MM.1S (cell line): Measurements from ENCODE around the gene TXNDC11.
A peak's percentile ranks its signal among the peaks of the same experiment; 100 is the strongest.

Experiments used
- DNase-seq: peaks from one replicate; pipeline ENCODE4 v3.0.0-alpha.2; 2015
- H2AFZ ChIP-seq: fragments of 300-600 bp; sonication (generic); 2 replicates; pipeline ENCODE4 v1.6.0; 2016; ENCODE audit warnings: antibody characterized with exemption, low read length
- H3F3A ChIP-seq: fragments of 300-600 bp; sonication (generic); 2 replicates; pipeline ENCODE4 v1.6.1; 2016; ENCODE audit warnings: mild to moderate bottlenecking, antibody characterized with exemption, low read length, moderate library complexity, mixed read lengths; ENCODE audit not compliant: insufficient read depth
- H3K27ac ChIP-seq: fragments of 300-600 bp; sonication (generic); 2 replicates; pipeline ENCODE4 v1.5.1; 2016; ENCODE audit warnings: mild to moderate bottlenecking, low read length
- H3K27me3 ChIP-seq: fragments of 300-600 bp; sonication (generic); replicated peaks from 2 replicates; pipeline ENCODE4 v1.6.0; 2016; ENCODE audit warnings: low read length; ENCODE audit not compliant: insufficient read depth
- H3K36me3 ChIP-seq: fragments of 300-600 bp; sonication (generic); replicated peaks from 2 replicates; pipeline ENCODE4 v1.6.1; 2016; ENCODE audit warnings: mild to moderate bottlenecking, low read length, mixed read lengths; ENCODE audit not compliant: insufficient read depth
- H3K4me1 ChIP-seq: fragments of 300-600 bp; sonication (generic); 2 replicates; pipeline ENCODE4 v1.6.1; 2016; ENCODE audit warnings: low read length, mixed read lengths
- H3K4me2 ChIP-seq: fragments of 300-600 bp; sonication (generic); 2 replicates; pipeline ENCODE4 v1.6.0; 2016; ENCODE audit warnings: low read depth, low read length
- H3K4me3 ChIP-seq: fragments of 300-600 bp; sonication (generic); 2 replicates; pipeline ENCODE4 v1.5.1; 2016; ENCODE audit warnings: low read length, mixed read lengths
- H3K79me2 ChIP-seq: fragments of 300-600 bp; sonication (generic); 2 replicates; pipeline ENCODE4 v1.6.1; 2016; ENCODE audit warnings: mixed run types, low read length, mixed read lengths
- H3K9ac ChIP-seq: fragments of 300-600 bp; sonication (generic); 2 replicates; pipeline ENCODE4 v1.6.1; 2016; ENCODE audit warnings: low read length, mixed read lengths
- H3K9me2 ChIP-seq: fragments of 300-600 bp; sonication (generic); replicated peaks from 2 replicates; pipeline ENCODE4 v1.6.1; 2016; ENCODE audit warnings: mild to moderate bottlenecking, low read length, mixed read lengths; ENCODE audit not compliant: insufficient read depth
- H3K9me3 ChIP-seq: fragments of 300-600 bp; sonication (generic); replicated peaks from 2 replicates; pipeline ENCODE4 v1.6.1; 2016; ENCODE audit warnings: mild to moderate bottlenecking, low read length, mixed read lengths; ENCODE audit not compliant: insufficient read depth
- H4K20me1 ChIP-seq: fragments of 300-600 bp; sonication (generic); 2 replicates; pipeline ENCODE4 v1.6.1; 2016; ENCODE audit warnings: mild to moderate bottlenecking, low read length, moderate library complexity, mixed read lengths; ENCODE audit not compliant: insufficient read depth
- CTCF ChIP-seq: fragments of 300-600 bp; sonication (generic); IDR thresholded peaks from 2 replicates; pipeline ENCODE4 v1.5.1; 2016; ENCODE audit warnings: antibody characterized with exemption, low read length, mixed read lengths
- EZH2 ChIP-seq: fragments of 300-600 bp; sonication (generic); optimal IDR thresholded peaks from 2 replicates; pipeline ENCODE3; 2017; ENCODE audit warnings: low read depth, mild to moderate bottlenecking, antibody characterized with exemption, low read length, mixed read lengths
- EZH2phosphoT487 ChIP-seq: fragments of 300-600 bp; sonication (generic); IDR thresholded peaks from 2 replicates; pipeline ENCODE4 v1.6.1; 2018; ENCODE audit warnings: antibody characterized with exemption, low read length

Gene TXNDC11

DNA sequence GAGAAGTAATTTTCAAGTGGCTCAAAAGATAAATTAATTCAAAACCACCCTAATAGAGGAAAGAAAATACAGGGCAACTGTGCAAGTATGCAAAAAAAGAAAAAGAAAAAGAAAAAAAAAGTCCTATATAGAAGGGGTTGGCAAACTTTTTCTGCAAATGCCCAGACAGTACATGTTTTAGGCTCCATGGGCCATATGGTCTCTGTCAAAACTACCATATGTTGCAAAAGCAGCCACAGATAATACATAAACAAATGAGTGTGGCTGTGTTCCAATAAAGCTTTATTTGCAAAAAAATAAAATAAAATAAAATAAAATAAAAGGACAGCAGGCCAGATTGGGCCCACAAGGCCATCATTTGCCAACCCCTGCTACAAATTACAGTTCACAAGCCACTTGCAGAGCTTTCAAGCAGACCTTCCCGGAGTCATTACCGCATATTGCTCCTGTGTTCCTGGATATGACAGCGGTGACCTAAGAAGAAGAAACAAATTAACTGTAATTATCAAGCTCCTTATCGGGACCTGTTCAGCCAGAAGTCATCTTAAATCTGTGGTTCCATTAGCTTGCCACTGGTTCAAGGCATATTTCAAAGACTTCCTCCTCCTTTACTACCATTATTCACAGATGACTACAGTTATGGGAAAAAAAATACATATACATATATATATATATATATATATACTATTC is 38.5 kb upstream of the TXNDC11 start:
- Histone ChIP-seq H3K9me3 (no peaks in the 10 kb centered on the region), H3K9me2 (no peaks in the 10 kb centered on the region), H3K4me3 (no peak overlapping the region), H3K9ac (no peak overlapping the region), H2AFZ (no peak overlapping the region), H3K4me2 (no peak overlapping the region), H3K79me2 (peaks cover 89% of the 10 kb centered on the region), H4K20me1 (no peaks in the 10 kb centered on the region), H3K27ac (no peak overlapping the region), H3K27me3 (no peaks in the 10 kb centered on the region), H3F3A (peaks cover 19% of the 10 kb centered on the region), H3K4me1 (peaks cover 20% of the 10 kb centered on the region), H3K36me3 (no peaks in the 10 kb centered on the region; the same call in 1 of the 2 replicates)
- no peak for DNase-seq
- no peak for TF ChIP-seq EZH2phosphoT487
- no peak for TF ChIP-seq EZH2
- no peak for TF ChIP-seq CTCF

- Histone ChIP-seq H3K27ac (no peak overlapping the region), H4K20me1 (no peaks in the 10 kb centered on the region), H3F3A (peaks cover 23% of the 10 kb centered on the region), H2AFZ (no peak overlapping the region), H3K36me3 (no peaks in the 10 kb centered on the region; the same call in 1 of the 2 replicates), H3K9ac (no peak overlapping the region), H3K79me2 (peaks cover 79% of the 10 kb centered on the region), H3K4me1 (peaks cover 29% of the 10 kb centered on the region), H3K9me3 (no peaks in the 10 kb centered on the region), H3K27me3 (no peaks in the 10 kb centered on the region), H3K4me3 (no peak overlapping the region), H3K4me2 (no peak overlapping the region), H3K9me2 (no peaks in the 10 kb centered on the region)
- DNase-seq = no peak
- TF ChIP-seq CTCF (no peak), EZH2phosphoT487 (no peak), EZH2 (no peak)
Observed at GRCh38 chr16:11779074-11779473, 36.4 kb upstream of the TXNDC11 start.

DNA sequence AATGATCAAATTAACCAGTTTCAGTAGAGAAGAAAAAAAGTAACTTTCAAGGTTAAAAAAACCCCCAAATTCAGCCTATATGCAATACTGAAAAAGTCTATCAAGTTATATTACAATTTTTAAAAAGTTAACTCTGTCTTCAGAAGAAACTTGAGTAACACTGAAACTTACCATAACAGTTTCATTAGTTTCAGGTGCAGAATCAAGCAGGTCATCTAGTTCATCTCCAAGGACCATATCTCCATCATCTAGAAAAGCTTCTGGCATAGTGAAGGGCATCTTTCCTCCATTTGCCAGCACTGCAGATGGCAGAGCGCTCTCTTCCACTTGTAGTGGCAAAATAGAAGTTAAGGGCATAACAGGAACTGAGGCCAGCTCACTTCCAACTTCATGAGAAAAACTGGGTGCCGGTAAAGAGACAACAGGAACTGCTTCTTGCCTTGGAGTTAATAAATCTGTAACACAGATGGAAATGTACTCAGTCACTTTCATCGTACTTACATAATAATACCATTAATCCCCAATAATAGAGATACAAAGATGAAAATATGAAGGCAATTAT is 31.5 kb upstream of the TXNDC11 start:
- Histone ChIP-seq H3F3A (peaks cover 23% of the 10 kb centered on the region), H3K79me2 (peaks cover 62% of the 10 kb centered on the region)

More for the DNA sequence above, 31.5 kb upstream of the TXNDC11 start:
- Histone ChIP-seq H3K4me3 (no peak overlapping the region), H3K27me3 (no peaks in the 10 kb centered on the region), H3K4me1 (peaks cover 21% of the 10 kb centered on the region), H3K9me2 (no peaks in the 10 kb centered on the region), H3K9me3 (no peaks in the 10 kb centered on the region), H3K9ac (no peak overlapping the region), H3K4me2 (no peak overlapping the region), H2AFZ (no peak overlapping the region), H3K36me3 (no peaks in the 10 kb centered on the region; the same call in 1 of the 2 replicates), H3K27ac (no peak overlapping the region), H4K20me1 (no peaks in the 10 kb centered on the region)
- TF ChIP-seq CTCF = no peak
- TF ChIP-seq EZH2 = no peak
- TF ChIP-seq EZH2phosphoT487 = no peak
- peak; percentile 19 for DNase-seq
